ENCODE data around the gene NECTIN4. TPM values are rescaled to one million over a fixed set of nuclear protein-coding genes. Genes with fewer than 3 reads are reported as not detected.

The NECTIN4 gene
- total and polyA plus RNA-seq, 2 of the 13 experiments (the other 11 are each of a cell fraction or from before 2014, with no cell fraction given) = 5.9 to 12.4 TPM

- H2AFZ ChIP-seq (ENCODE audit: low read length) = no peak overlapping the region
- TF ChIP-seq PITX1 (CRISPR knock-in tag; IDR thresholded peaks at IDR 0.05) (no peak), ZNF343 (CRISPR knock-in tag; IDR thresholded peaks at IDR 0.05) (no peak), MTF1 (CRISPR knock-in tag; IDR thresholded peaks at IDR 0.05) (no peak), CAMTA2 (CRISPR knock-in tag; IDR thresholded peaks at IDR 0.05; ENCODE audit: borderline replicate concordance) (no peak), KAT7 (CRISPR knock-in tag; IDR thresholded peaks at IDR 0.05; ENCODE audit: borderline replicate concordance) (no peak), SP4 (CRISPR knock-in tag; IDR thresholded peaks at IDR 0.05) (no peak), ZNF678 (CRISPR knock-in tag; IDR thresholded peaks at IDR 0.05) (no peak), MED8 (CRISPR knock-in tag; IDR thresholded peaks at IDR 0.05; ENCODE audit: insufficient replicate concordance) (no peak)
- no peaks in the 10 kb centered on the region for H4K20me1 ChIP-seq (ENCODE audit: insufficient read depth, low read length)
- H3K9ac ChIP-seq (ENCODE audit: insufficient read depth, low read depth, low read length) = no peak overlapping the region
- no peaks in the 10 kb centered on the region for H3K79me2 ChIP-seq (ENCODE audit: insufficient read depth, low read length)
- peaks cover 0 to 8% of the 10 kb centered on the region in 2 experiments; a peak in 1 of 5 replicates for H3K27me3 ChIP-seq (ENCODE audit: control insufficient read depth in 1 of 2, insufficient read depth in 2 of 2, low read length in 2 of 2)
- FAIRE-seq = no peak
- CTCF ChIA-PET (ENCODE audit: low intra/inter-chr PET ratio, low total read pairs) = no interaction called here
- in situ Hi-C loops (cut with HindIII; ENCODE audit: extremely low pct_ligation_motif_present, low pct_unique_long_range_greater_than_20kb) (no loop called here), intact Hi-C loops (cut with micrococcal nuclease; ENCODE audit: unreplicated experiment) (no loop called here)
- POLR2A ChIA-PET = no interaction called here
- 77% methylated on average over 5 of the region's 5 CpGs for WGBS (ENCODE audit: low lambda C conversion rate)
- ATAC-seq = no peak
- H3K4me2 ChIP-seq (ENCODE audit: low read depth, low read length) = no peak overlapping the region
- no peak overlapping the region for H3K4me3 ChIP-seq (replicated peaks in 1 of 3; ENCODE audit: insufficient read depth in 1 of 3, low read depth in 2 of 3, low read length in 3 of 3)
- H3K36me3 ChIP-seq (replicated peaks in 1 of 2; ENCODE audit: control insufficient read depth in 1 of 2, insufficient read depth in 2 of 2, low read length in 2 of 2) = no peaks in the 10 kb centered on the region
- no peaks in the 10 kb centered on the region for H3K9me3 ChIP-seq (ENCODE audit: low read length)
- BruUV-seq (replicated peaks) = no TSS peak
- no peak for DNase-seq (ENCODE audit: low spot score)
- no peak overlapping the region for H3K27ac ChIP-seq (ENCODE audit: extremely low read length, insufficient read depth, low read length)
- peaks cover 44% of the 10 kb centered on the region for H3K4me1 ChIP-seq (ENCODE audit: insufficient read depth, low read length)
Measured at GRCh38 chr1:161081519-161081918, 7.8 kb downstream of the NECTIN4 start.

GRCh38 chr1:161080441-161081405, 8.6 kb downstream of the NECTIN4 start:
- Histone ChIP-seq H4K20me1 (ENCODE audit: insufficient read depth, low read length) (no peaks in the 10 kb centered on the region), H3K27me3 (ENCODE audit: control insufficient read depth in 1 of 2, insufficient read depth in 2 of 2, low read length in 2 of 2) (no peaks in the 10 kb centered on the region; a peak in 1 of 5 replicates), H3K9ac (ENCODE audit: insufficient read depth, low read depth, low read length) (no peak overlapping the region), H3K27ac (ENCODE audit: extremely low read length, insufficient read depth, low read length) (no peak overlapping the region), H3K4me2 (ENCODE audit: low read depth, low read length) (no peak overlapping the region), H3K79me2 (ENCODE audit: insufficient read depth, low read length) (no peaks in the 10 kb centered on the region), H3K4me1 (ENCODE audit: insufficient read depth, low read length) (peaks cover 36% of the 10 kb centered on the region), H2AFZ (ENCODE audit: low read length) (no peak overlapping the region), H3K4me3 (replicated peaks in 1 of 3; ENCODE audit: insufficient read depth in 1 of 3, low read depth in 2 of 3, low read length in 3 of 3) (no peak overlapping the region), H3K36me3 (replicated peaks in 1 of 2; ENCODE audit: control insufficient read depth in 1 of 2, insufficient read depth in 2 of 2, low read length in 2 of 2) (no peaks in the 10 kb centered on the region), H3K9me3 (ENCODE audit: low read length) (no peaks in the 10 kb centered on the region)
- CTCF ChIA-PET (ENCODE audit: low intra/inter-chr PET ratio, low total read pairs) = no interaction called here
- no peak for DNase-seq (ENCODE audit: low spot score)
- BruUV-seq (replicated peaks) = no TSS peak
- 16% methylated on average over 5 of the region's 5 CpGs for WGBS (ENCODE audit: low lambda C conversion rate)
- ATAC-seq = no peak
- intact Hi-C loops (cut with micrococcal nuclease; ENCODE audit: unreplicated experiment) = no loop called here
- FAIRE-seq = no peak
- POLR2A ChIA-PET = no interaction called here
- in situ Hi-C loops (cut with HindIII; ENCODE audit: extremely low pct_ligation_motif_present, low pct_unique_long_range_greater_than_20kb) = no loop called here
- TF ChIP-seq ZNF713 (CRISPR knock-in tag; IDR thresholded peaks at IDR 0.05) (no peak), FOXO1 (CRISPR knock-in tag; IDR thresholded peaks at IDR 0.05) (no peak), KDM2A (CRISPR knock-in tag; IDR thresholded peaks at IDR 0.05; ENCODE audit: borderline replicate concordance, low read depth) (no peak), SNAPC5 (CRISPR knock-in tag; IDR thresholded peaks at IDR 0.05; ENCODE audit: borderline replicate concordance) (no peak), KLF12 (CRISPR knock-in tag; IDR thresholded peaks at IDR 0.05; ENCODE audit: borderline replicate concordance) (no peak), THAP7 (CRISPR knock-in tag; IDR thresholded peaks at IDR 0.05) (no peak), ZNF234 (CRISPR knock-in tag; conservative IDR thresholded peaks at IDR 0.05) (no peak), AHR (CRISPR knock-in tag; IDR thresholded peaks at IDR 0.05) (no peak), MATR3 (CRISPR knock-in tag; IDR thresholded peaks at IDR 0.05) (no peak), FOSL1 (CRISPR knock-in tag; IDR thresholded peaks at IDR 0.05; ENCODE audit: borderline replicate concordance) (no peak)

All from HepG2 (cell line).